ENCODE measurements around the gene UVRAG. TPM values are rescaled to one million over a fixed set of nuclear protein-coding genes. Genes with fewer than 3 reads are reported as not detected.
"Not testable (repeated sequence)": the region's sequence is repeated elsewhere in the genome, so short reads cannot be mapped to it uniquely, and the experiment has no call there.

The UVRAG gene
- total RNA-seq, 1 experiment from 2014 or later = 52.7 TPM

- no peaks in the 10 kb centered on the region for H4K20me1 ChIP-seq (ENCODE audit: insufficient read depth, low read depth, low read length)
- no peaks in the 10 kb centered on the region for H3K9me2 ChIP-seq (replicated peaks; ENCODE audit: insufficient read depth, low read length)
- no peak overlapping the region for H3K27ac ChIP-seq (ENCODE audit: low read length)
- H3K9me3 ChIP-seq (ENCODE audit: low read length) = no peaks in the 10 kb centered on the region
- H3K4me3 ChIP-seq (ENCODE audit: low read length) = no peak overlapping the region
- no peak overlapping the region for H3K4me2 ChIP-seq (ENCODE audit: low read depth, low read length, poor library complexity, severe bottlenecking)
- H3K27me3 ChIP-seq (ENCODE audit: low read length) = no peaks in the 10 kb centered on the region
- H3K36me3 ChIP-seq (ENCODE audit: insufficient read depth, low read length) = no peaks in the 10 kb centered on the region
- no peak overlapping the region for H2AFZ ChIP-seq (ENCODE audit: low read length)
- DNase-seq = no peak
- peaks cover 20% of the 10 kb centered on the region for H3K4me1 ChIP-seq (ENCODE audit: low read length)
- H3K9ac ChIP-seq (ENCODE audit: low read length) = no peak overlapping the region
- H3K79me2 ChIP-seq (ENCODE audit: low read length) = peaks cover 84% of the 10 kb centered on the region
Observed at GRCh38 chr11:75931124-75931523, 116.1 kb downstream of the UVRAG start.

GRCh38 chr11:75933736-75934135 is 118.7 kb downstream of the UVRAG start:
- not testable (repeated sequence) for H3K4me2 ChIP-seq (ENCODE audit: low read depth, low read length, poor library complexity, severe bottlenecking); H3K36me3 ChIP-seq (ENCODE audit: insufficient read depth, low read length); H3K27ac ChIP-seq (ENCODE audit: low read length)

DNA sequence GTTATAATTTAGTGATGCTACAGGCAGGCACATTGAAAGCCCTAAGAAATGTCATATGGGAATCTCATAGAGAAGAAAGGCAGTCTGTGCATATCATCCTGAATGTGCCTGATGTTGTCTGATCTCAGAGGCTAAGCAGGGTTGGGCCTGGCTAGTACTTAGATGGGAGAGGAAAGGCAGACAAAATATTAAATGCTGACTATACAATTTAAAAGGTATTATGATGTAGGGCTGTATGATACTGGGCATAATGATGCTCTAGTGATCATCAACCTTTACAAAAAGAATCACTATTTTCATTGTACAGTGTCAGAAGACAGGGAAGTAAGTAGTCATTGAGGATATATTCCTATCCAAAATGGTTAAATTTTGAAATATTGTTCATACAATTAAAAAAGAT is 119.8 kb downstream of the UVRAG start:
- Histone ChIP-seq H3K27me3 (ENCODE audit: low read length) (no peaks in the 10 kb centered on the region), H3K79me2 (ENCODE audit: low read length) (peaks cover 86% of the 10 kb centered on the region), H3K4me2 (ENCODE audit: low read depth, low read length, poor library complexity, severe bottlenecking) (no peak overlapping the region), H3K4me3 (ENCODE audit: low read length) (no peak overlapping the region), H2AFZ (ENCODE audit: low read length) (no peak overlapping the region), H3K27ac (ENCODE audit: low read length) (peak overlapping the region; percentile 24; the same call in 1 of the 2 replicates), H3K36me3 (ENCODE audit: insufficient read depth, low read length) (no peaks in the 10 kb centered on the region), H3K9me3 (ENCODE audit: low read length) (no peaks in the 10 kb centered on the region), H4K20me1 (ENCODE audit: insufficient read depth, low read depth, low read length) (no peaks in the 10 kb centered on the region), H3K9me2 (replicated peaks; ENCODE audit: insufficient read depth, low read length) (no peaks in the 10 kb centered on the region), H3K9ac (ENCODE audit: low read length) (no peak overlapping the region), H3K4me1 (ENCODE audit: low read length) (peaks cover 22% of the 10 kb centered on the region)
- DNase-seq = no peak

More at GRCh38 chr11:75933736-75934135, 118.7 kb downstream of the UVRAG start:
- not testable (repeated sequence) for H2AFZ ChIP-seq (ENCODE audit: low read length); H3K9ac ChIP-seq (ENCODE audit: low read length); H3K27me3 ChIP-seq (ENCODE audit: low read length); H3K9me2 ChIP-seq (replicated peaks; ENCODE audit: insufficient read depth, low read length); H4K20me1 ChIP-seq (ENCODE audit: insufficient read depth, low read depth, low read length); DNase-seq; H3K9me3 ChIP-seq (ENCODE audit: low read length); H3K4me3 ChIP-seq (ENCODE audit: low read length)
- Histone ChIP-seq H3K4me1 (ENCODE audit: low read length) (peaks cover 11% of the 10 kb centered on the region), H3K79me2 (ENCODE audit: low read length) (peaks cover 85% of the 10 kb centered on the region)

DNA sequence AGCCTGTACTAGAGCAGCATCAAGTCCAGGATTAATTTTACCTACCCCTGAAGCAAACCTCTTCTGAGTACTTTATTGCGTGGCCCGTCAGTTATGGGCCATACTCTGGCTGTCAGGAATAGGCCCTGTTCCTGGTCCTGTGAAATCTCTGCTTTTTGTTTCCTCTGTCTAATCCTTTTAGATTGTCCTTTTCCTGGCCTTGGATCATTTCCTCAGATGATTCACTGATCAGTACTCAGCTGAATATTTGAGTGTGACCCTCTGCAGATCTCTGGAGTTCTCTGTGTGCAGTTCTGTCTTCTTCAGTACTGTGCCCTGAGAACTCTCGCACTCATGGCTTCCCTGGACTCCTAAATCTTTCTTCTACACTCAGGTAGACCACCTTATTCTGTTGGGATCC is 123.5 kb downstream of the UVRAG start:
- Histone ChIP-seq H3K9me2 (replicated peaks; ENCODE audit: insufficient read depth, low read length) (no peaks in the 10 kb centered on the region), H3K27ac (ENCODE audit: low read length) (peak overlapping the region; percentile 75), H3K27me3 (ENCODE audit: low read length) (no peaks in the 10 kb centered on the region), H3K4me2 (ENCODE audit: low read depth, low read length, poor library complexity, severe bottlenecking) (peak overlapping the region; percentile 62), H2AFZ (ENCODE audit: low read length) (no peak overlapping the region), H3K4me3 (ENCODE audit: low read length) (no peak overlapping the region), H3K9ac (ENCODE audit: low read length) (no peak overlapping the region), H3K36me3 (ENCODE audit: insufficient read depth, low read length) (no peaks in the 10 kb centered on the region), H3K79me2 (ENCODE audit: low read length) (peaks cover 95% of the 10 kb centered on the region), H4K20me1 (ENCODE audit: insufficient read depth, low read depth, low read length) (no peaks in the 10 kb centered on the region), H3K4me1 (ENCODE audit: low read length) (peaks cover 48% of the 10 kb centered on the region), H3K9me3 (ENCODE audit: low read length) (no peaks in the 10 kb centered on the region)
- no peak for DNase-seq

DNA sequence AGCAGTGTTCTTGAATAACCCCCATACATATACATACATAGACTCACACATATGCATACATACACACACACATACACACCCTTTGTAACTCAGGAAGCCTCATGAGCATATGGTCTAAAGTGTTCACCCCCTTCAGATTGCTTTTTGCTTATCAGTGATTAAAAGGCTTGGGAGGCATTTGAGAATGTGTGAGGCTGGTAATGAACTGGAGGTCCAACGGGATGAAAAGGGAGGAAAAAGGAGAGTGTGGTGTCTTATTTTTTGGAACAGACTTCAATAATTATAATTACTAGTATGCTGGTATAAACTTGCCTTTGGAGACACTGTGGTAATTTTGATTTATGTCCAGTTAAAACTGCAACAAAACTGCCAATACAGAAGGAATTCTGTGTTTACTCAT is 124.5 kb downstream of the UVRAG start:
- no peak for DNase-seq
- Histone ChIP-seq H3K36me3 (ENCODE audit: insufficient read depth, low read length) (no peaks in the 10 kb centered on the region), H3K9me2 (replicated peaks; ENCODE audit: insufficient read depth, low read length) (no peaks in the 10 kb centered on the region), H3K27me3 (ENCODE audit: low read length) (no peaks in the 10 kb centered on the region), H4K20me1 (ENCODE audit: insufficient read depth, low read depth, low read length) (no peaks in the 10 kb centered on the region), H2AFZ (ENCODE audit: low read length) (no peak overlapping the region), H3K4me1 (ENCODE audit: low read length) (peaks cover 58% of the 10 kb centered on the region), H3K9ac (ENCODE audit: low read length) (no peak overlapping the region), H3K27ac (ENCODE audit: low read length) (peak overlapping the region; percentile 75), H3K4me2 (ENCODE audit: low read depth, low read length, poor library complexity, severe bottlenecking) (peak overlapping the region; percentile 62), H3K9me3 (ENCODE audit: low read length) (no peaks in the 10 kb centered on the region), H3K4me3 (ENCODE audit: low read length) (peak overlapping the region; percentile 39), H3K79me2 (ENCODE audit: low read length) (peaks cover 99% of the 10 kb centered on the region)

DNA sequence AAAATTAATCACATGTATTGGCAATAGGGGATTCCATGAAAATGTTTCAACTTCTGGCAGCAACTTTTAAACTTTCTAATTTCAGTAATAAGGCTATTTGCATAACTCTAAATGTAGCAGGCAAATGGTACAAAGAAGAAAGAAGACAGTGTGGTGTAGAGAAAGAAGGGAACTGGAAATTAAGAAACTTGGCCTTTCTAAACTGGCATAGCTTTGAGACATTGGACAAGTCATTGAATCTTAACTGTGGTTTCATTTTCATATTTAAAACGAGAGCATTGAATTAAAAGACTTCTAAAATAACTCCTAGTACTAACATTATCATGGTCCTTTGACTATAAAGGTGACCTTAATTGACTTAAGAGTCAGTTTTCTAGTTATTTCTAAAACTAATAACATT is 125.0 kb downstream of the UVRAG start:
- Histone ChIP-seq H3K79me2 (ENCODE audit: low read length) (peaks cover 99% of the 10 kb centered on the region), H3K4me2 (ENCODE audit: low read depth, low read length, poor library complexity, severe bottlenecking) (peak overlapping the region; percentile 62), H3K9ac (ENCODE audit: low read length) (no peak overlapping the region), H3K9me3 (ENCODE audit: low read length) (no peaks in the 10 kb centered on the region), H2AFZ (ENCODE audit: low read length) (no peak overlapping the region), H4K20me1 (ENCODE audit: insufficient read depth, low read depth, low read length) (no peaks in the 10 kb centered on the region), H3K4me1 (ENCODE audit: low read length) (peaks cover 63% of the 10 kb centered on the region), H3K9me2 (replicated peaks; ENCODE audit: insufficient read depth, low read length) (no peaks in the 10 kb centered on the region), H3K27me3 (ENCODE audit: low read length) (no peaks in the 10 kb centered on the region), H3K36me3 (ENCODE audit: insufficient read depth, low read length) (no peaks in the 10 kb centered on the region), H3K27ac (ENCODE audit: low read length) (peak overlapping the region; percentile 75), H3K4me3 (ENCODE audit: low read length) (peak overlapping the region; percentile 39)
- peak; percentile 72 for DNase-seq

GRCh38 chr11:75940911-75941310 is 125.9 kb downstream of the UVRAG start:
- no peak for DNase-seq
- no peak overlapping the region for H2AFZ ChIP-seq (ENCODE audit: low read length)
- peak overlapping the region; percentile 62 for H3K4me2 ChIP-seq (ENCODE audit: low read depth, low read length, poor library complexity, severe bottlenecking)
- no peak overlapping the region for H3K9ac ChIP-seq (ENCODE audit: low read length)
- no peaks in the 10 kb centered on the region for H4K20me1 ChIP-seq (ENCODE audit: insufficient read depth, low read depth, low read length)
- no peaks in the 10 kb centered on the region for H3K27me3 ChIP-seq (ENCODE audit: low read length)
- no peak overlapping the region for H3K4me3 ChIP-seq (ENCODE audit: low read length)
- H3K27ac ChIP-seq (ENCODE audit: low read length) = peak overlapping the region; percentile 75
- H3K9me2 ChIP-seq (replicated peaks; ENCODE audit: insufficient read depth, low read length) = no peaks in the 10 kb centered on the region
- H3K79me2 ChIP-seq (ENCODE audit: low read length) = peaks cover 99% of the 10 kb centered on the region
- H3K9me3 ChIP-seq (ENCODE audit: low read length) = no peaks in the 10 kb centered on the region
- H3K36me3 ChIP-seq (ENCODE audit: insufficient read depth, low read length) = no peaks in the 10 kb centered on the region
- peaks cover 72% of the 10 kb centered on the region for H3K4me1 ChIP-seq (ENCODE audit: low read length)

GRCh38 chr11:75944515-75944914 is 129.5 kb downstream of the UVRAG start:
- no peak overlapping the region for H3K9ac ChIP-seq (ENCODE audit: low read length)
- no peaks in the 10 kb centered on the region for H4K20me1 ChIP-seq (ENCODE audit: insufficient read depth, low read depth, low read length)
- DNase-seq = no peak
- H3K27me3 ChIP-seq (ENCODE audit: low read length) = no peaks in the 10 kb centered on the region
- H3K27ac ChIP-seq (ENCODE audit: low read length) = peak overlapping the region; percentile 77
- peaks cover 99% of the 10 kb centered on the region for H3K79me2 ChIP-seq (ENCODE audit: low read length)
- peaks cover 79% of the 10 kb centered on the region for H3K4me1 ChIP-seq (ENCODE audit: low read length)
- H3K9me2 ChIP-seq (replicated peaks; ENCODE audit: insufficient read depth, low read length) = no peaks in the 10 kb centered on the region
- no peaks in the 10 kb centered on the region for H3K36me3 ChIP-seq (ENCODE audit: insufficient read depth, low read length)
- no peaks in the 10 kb centered on the region for H3K9me3 ChIP-seq (ENCODE audit: low read length)
- no peak overlapping the region for H3K4me3 ChIP-seq (ENCODE audit: low read length)
- no peak overlapping the region for H2AFZ ChIP-seq (ENCODE audit: low read length)
- peak overlapping the region; percentile 38 for H3K4me2 ChIP-seq (ENCODE audit: low read depth, low read length, poor library complexity, severe bottlenecking)

GRCh38 chr11:75945446-75945845 is 130.4 kb downstream of the UVRAG start:
- H3K9me3 ChIP-seq (ENCODE audit: low read length) = no peaks in the 10 kb centered on the region
- H4K20me1 ChIP-seq (ENCODE audit: insufficient read depth, low read depth, low read length) = no peaks in the 10 kb centered on the region
- H3K27ac ChIP-seq (ENCODE audit: low read length) = peak overlapping the region; percentile 77
- no peak overlapping the region for H3K4me3 ChIP-seq (ENCODE audit: low read length)
- DNase-seq = no peak
- no peaks in the 10 kb centered on the region for H3K36me3 ChIP-seq (ENCODE audit: insufficient read depth, low read length)
- H3K4me1 ChIP-seq (ENCODE audit: low read length) = peaks cover 78% of the 10 kb centered on the region
- H2AFZ ChIP-seq (ENCODE audit: low read length) = no peak overlapping the region
- no peaks in the 10 kb centered on the region for H3K9me2 ChIP-seq (replicated peaks; ENCODE audit: insufficient read depth, low read length)
- H3K27me3 ChIP-seq (ENCODE audit: low read length) = no peaks in the 10 kb centered on the region
- peak overlapping the region; percentile 22; the same call in 1 of the 2 replicates for H3K9ac ChIP-seq (ENCODE audit: low read length)
- peaks cover 98% of the 10 kb centered on the region for H3K79me2 ChIP-seq (ENCODE audit: low read length)
- H3K4me2 ChIP-seq (ENCODE audit: low read depth, low read length, poor library complexity, severe bottlenecking) = peak overlapping the region; percentile 38
